M059J (cell line): ENCODE data around the gene PATJ. TPM values are rescaled to one million over a fixed set of nuclear protein-coding genes. Genes with fewer than 3 reads are reported as not detected.
"Not testable (repeated sequence)": the region's sequence is repeated elsewhere in the genome, so short reads cannot be mapped to it uniquely, and the experiment has no call there.

ENCODE experiments used
- DNase-seq: peaks from one replicate; pipeline ENCODE4 v3.0.0-alpha.2; 2012; ENCODE audit warnings: low read depth
- total RNA-seq: library from RNA; depleted of rRNA; stranded (reverse); fragments of >200 nt; shearing (Covaris generic); gene quantifications from 2 replicates; pipeline ENCODE4 v1.2.3, GENCODE V29; 2014

Gene PATJ
- total RNA-seq, 1 experiment from 2014 or later: 18.0 TPM

DNA sequence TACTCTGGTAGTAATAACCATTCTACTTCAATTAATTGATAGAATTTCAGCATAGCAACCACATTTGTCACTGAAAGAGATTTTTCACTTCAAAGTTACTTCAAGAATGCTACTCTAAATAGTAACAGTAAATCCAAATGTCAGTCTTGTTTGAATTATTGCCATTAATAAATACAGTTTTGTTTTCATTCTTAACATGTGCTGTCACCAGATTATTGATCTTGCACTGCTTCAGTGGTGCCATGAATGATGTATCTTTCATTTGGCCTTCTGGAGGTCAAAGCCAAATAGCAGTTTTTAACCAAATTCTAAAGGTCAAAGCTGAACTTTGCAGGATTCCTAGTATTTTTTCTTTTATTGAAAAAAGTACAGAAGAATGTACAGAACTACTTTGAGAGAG is 199.5 kb downstream of the PATJ start:
- DNase-seq: no peak

- no peak for DNase-seq
Measured at GRCh38 chr1:61942856-61943255, 200.6 kb downstream of the PATJ start.

DNA sequence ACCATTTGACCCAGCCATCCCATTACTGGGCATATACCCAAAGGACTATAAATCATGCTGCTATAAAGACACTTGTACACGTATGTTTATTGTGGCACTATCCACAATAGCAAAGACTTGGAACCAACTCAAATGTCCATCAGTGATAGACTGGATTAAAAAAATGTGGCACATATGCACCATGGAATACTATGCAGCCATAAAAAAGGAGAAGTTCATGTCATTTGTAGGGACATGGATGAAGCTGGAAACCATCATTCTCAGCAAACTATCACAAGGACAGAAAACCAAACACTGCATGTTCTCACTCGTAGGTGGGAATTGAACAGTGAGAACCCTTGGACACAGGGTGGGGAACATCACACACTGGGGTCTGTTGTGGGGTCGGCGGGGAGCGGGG is 206.4 kb downstream of the PATJ start:
- not testable (repeated sequence) for DNase-seq

DNA sequence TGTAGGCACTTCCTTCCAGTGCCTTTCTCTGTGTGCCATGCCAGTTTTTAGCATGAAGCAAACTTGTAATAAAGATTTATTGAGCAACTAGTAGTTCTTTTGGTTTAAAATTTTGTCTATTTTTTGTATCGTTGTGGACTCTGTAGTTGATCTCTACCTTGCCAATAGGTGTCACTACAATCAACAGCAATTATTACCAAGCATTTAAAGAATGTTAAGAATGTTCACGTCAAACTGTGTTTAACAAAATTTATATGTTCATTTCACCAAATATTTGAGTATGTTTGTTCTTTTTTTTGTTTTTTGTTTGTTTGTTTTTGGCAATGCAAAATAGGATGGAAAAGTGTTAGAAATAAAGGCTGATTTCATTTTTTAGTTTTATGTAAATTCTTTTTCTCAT is 208.1 kb downstream of the PATJ start:
- peak; percentile 38 for DNase-seq

DNA sequence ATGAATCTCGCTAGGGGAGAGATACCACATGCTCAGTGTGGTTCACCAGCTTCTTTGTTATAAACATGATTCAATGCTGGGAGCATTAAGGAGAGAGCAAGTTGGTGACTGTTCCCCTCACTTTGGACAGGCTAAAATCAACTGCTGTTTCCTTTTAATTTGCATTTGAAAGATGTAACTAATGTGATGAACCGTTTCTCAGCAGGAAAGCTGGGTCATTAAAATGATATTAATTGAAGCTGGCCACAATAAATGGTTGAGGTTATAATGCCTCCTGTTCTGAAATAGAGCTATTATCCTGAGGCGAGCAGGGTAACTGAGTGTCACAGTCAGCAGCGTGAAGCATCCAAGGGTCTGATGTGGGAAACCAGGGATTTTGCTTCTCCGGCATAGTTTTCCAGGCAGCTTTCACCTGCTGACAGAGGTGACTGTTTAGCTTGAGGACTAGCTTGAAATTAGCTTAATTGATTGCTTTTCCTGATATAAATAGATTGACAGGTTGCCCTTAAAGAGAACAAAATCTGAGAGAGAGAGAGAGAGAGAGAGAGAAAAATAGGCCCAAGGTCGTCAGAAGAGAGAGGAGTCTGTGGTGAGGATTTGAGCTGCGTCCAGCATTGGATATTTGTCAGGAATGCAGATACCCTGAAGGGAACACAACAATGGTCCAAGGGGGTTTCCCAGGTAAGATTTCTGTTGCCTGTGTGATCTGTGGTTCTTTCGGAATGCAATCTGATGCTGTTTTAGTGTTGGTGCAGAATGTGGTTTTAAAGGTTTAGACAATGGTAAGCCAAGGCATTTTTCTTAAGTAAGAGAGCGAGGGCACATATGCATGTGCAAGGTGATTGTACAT is 209.7 kb downstream of the PATJ start:
- DNase-seq: peak; percentile 93

DNA sequence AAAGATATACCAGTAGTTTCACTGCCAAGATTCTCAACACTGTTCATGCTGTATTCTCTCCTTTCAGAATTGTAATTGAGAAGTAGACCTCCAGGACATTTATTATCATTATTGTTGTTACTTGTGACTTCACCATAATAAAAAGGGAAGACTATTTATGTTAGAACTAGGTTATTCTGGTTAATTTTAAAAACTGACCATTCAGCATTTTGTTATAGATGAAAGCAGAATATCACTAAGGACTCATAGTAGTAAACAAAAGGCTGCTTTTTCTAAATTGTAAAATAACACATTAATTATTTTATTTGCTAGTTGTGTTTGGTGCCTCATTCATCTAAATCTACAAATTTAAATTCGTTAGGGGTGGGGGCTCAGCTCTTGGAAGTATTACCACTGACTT is 210.4 kb downstream of the PATJ start:
- no peak for DNase-seq

DNA sequence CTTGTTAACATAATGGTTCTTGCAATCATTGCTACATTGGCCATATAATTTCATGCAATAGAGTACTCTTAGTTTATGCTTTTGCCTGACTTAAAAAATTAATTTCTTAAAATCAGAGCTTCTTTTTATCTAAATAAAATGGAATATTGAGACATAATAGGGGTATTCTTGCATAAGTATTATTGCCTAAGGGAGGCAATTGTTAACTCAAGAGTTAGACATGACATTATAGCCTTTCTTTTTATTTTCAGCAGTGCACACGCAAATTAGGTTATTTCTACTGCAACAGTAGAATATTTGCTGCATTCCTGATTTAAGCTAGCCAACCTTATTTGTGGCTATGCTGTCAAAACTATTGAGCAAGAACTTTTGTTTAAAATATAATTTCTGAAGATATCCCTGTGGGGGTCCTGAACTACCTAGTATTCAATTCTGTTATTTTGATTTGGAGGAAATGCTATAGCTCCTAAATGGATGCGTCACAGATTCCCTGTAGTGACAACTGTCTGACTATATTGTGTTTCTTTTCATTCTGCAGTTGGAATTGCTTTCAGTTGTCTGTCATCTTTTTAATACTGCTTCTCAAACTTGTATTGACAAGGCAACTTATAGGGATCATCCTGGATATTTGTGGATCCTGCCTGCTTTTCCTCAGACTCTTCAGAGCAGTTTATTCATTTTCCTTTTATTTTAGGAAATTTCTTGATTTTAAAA is 211.0 kb downstream of the PATJ start:
- DNase-seq: no peak

DNA sequence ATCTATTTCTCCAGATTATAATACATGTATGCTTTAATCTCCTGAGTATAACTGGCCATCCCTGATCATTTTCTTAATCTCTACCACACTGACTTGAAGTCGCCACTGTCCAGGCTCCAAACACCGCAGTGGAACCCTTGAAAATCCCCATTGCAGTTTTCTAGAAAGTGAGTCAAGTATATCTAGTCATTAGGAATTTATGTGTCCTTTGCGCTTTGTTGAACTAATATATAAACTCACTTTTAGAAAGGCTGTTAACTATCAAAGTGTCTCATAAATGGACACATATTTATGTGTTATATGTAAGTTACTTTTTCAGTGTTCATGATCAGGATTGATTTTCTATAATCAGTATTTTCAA is 211.5 kb downstream of the PATJ start:
- DNase-seq: no peak

DNA sequence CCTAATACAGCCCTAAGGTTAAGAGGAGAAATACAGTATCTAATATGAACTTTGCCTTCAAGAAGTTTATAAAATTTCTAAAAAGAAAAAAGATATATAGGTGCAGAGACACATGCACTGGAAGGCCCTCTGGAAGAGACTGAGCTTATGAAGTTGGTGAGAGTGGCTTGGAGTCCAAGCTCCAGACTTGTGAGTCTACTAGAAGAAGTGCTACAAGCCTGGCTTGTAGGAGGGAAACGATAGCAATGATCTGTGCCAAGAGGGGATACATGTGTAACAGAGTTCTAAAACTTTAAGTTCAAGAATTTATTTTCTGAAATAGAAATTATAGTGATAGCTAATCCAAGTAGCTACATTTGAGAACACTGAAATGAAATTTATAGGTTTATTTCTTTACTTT is 213.0 kb downstream of the PATJ start:
- no peak for DNase-seq

GRCh38 chr1:61956016-61956645 is 213.9 kb downstream of the PATJ start:
- no peak for DNase-seq

DNA sequence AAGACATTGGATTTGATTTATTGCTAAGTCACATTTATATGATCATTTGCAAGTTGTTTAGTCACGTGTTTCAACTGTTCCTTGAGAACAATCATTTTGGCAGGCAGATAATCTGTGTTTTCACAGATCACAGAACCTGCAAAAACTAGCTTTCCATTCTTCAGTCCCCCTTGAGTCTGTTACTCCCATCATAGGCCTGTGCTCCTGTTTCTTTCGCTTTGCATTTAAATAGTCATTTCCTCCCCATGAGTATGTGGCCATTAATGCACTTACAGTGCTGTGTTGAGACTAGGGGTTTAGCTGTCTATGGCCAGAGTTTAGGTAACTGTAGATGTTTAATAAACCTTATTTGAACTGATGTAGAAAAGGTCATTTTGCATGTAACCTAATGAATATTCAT is 214.5 kb downstream of the PATJ start:
- DNase-seq: no peak

GRCh38 chr1:61961009-61961408 is 218.7 kb downstream of the PATJ start:
- DNase-seq: no peak

- no peak for DNase-seq
Measured at GRCh38 chr1:61962631-61963030, 220.4 kb downstream of the PATJ start.

- not testable (repeated sequence) for DNase-seq
Measured at GRCh38 chr1:61966450-61967225, 224.4 kb downstream of the PATJ start.

- no peak for DNase-seq
Measured at GRCh38 chr1:61967750-61968149, 225.5 kb downstream of the PATJ start.

DNA sequence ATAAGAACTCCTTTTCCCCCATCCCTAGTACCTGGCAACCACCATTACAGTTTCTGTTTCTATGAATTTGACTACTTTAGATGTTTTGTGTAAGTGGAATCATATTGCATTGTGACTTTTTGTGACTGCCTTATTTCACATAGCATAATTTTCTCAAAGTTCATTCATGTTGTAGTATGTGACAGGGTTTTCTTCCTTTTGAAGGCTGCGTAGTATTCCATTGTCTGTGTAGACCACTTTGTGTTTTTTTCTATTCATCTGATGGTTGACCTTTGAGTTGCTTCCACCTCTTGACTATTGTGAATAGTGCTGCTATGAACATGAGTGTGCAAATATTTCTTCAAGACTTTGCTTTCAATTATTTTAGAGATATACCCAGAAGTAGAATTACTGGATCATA is 226.6 kb downstream of the PATJ start:
- DNase-seq: no peak

- DNase-seq: no peak
Measured at GRCh38 chr1:61973100-61973837, 231.0 kb downstream of the PATJ start.

GRCh38 chr1:61975638-61976037 is 233.4 kb downstream of the PATJ start:
- DNase-seq: no peak

- no peak for DNase-seq
Measured at GRCh38 chr1:61976566-61976965, 234.3 kb downstream of the PATJ start.

DNA sequence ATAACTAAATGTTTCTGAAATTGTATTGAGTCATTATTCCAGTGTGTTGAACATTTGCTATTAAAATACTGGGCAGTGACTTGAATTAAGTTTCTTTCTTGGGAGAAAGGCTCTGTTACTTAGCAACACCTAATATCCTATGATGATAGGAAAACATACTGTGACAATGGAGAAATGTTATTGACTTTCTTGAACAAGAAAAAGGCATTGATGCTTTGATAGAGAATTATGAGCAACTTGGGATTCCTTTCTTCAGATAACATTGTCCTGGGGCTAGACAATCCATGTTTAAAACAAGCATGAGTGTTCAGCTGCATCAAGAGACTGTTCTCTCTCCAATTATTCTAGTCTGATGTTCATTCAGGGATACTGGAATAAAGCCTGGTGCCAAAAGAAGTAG is 236.5 kb downstream of the PATJ start:
- no peak for DNase-seq

DNA sequence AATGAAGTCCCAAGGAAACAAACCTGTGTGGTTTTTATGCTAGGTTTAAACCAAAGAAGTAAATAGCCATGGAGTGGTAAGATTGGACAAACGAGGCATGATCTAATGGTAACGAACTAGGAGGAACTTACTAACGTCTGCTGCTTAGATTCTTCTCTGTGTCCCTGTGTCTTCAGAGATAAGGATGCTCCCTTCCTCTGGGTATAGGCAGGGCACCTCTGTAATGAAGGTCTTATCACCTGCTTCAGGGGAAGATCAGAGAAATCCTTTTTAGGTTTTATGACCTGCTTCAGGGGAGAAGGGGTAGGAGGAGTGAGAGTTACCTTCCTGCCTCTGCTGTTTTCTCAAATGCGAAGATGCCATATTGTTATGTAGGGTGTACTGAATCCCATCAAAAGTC is 237.4 kb downstream of the PATJ start:
- no peak for DNase-seq
